HepG2 (cell line): ENCODE results near the gene MREG. TPM values are rescaled to one million over a fixed set of nuclear protein-coding genes. Genes with fewer than 3 reads are reported as not detected.

Experiments used
- ATAC-seq: fragments of 200-7000 bp; cut with Tn5 transposase; 3 replicates; pipeline ENCODE4 v1.9.1; 2020; ENCODE audit warnings: mild to moderate bottlenecking, moderate library complexity
- BruUV-seq: library from RNA; stranded (reverse); fragments of 400-500 nt; replicated peaks from 2 replicates; lab custom pipeline; 2021; lab: Mats Ljungman, UMichigan
- CTCF ChIA-PET: fragments of 300-600 bp; formaldehyde crosslinking; extraction: SDS; loops from one replicate; lab custom pipeline; 2021; ENCODE audit warnings: low total read pairs, inconsistent platforms, low intra/inter-chr PET ratio; lab: Yijun Ruan, JAX
- POLR2A ChIA-PET: fragments of 350-600 bp; sonication (Branson Sonifier 250); formaldehyde crosslinking; loops from one replicate; lab custom pipeline; 2020; ENCODE audit warnings: antibody characterized with exemption, inconsistent platforms; lab: Yijun Ruan, JAX
- DNase-seq: peaks from one replicate; pipeline ENCODE4 v3.0.0-alpha.2; 2015; ENCODE audit warnings: low spot score
- FAIRE-seq: peaks from 3 replicates; lab custom pipeline; 2011; peaks lifted over from hg19 to GRCh38; lab: Jason Lieb, UNC
- H2AFZ ChIP-seq: one replicate; pipeline ENCODE4 v1.6.1; 2011; ENCODE audit warnings: low read length, inconsistent platforms
- H3K27ac ChIP-seq: fragments of 300-600 bp; 3 replicates; pipeline ENCODE4 v1.8.0; 2011; ENCODE audit warnings: mixed run types, mild to moderate bottlenecking, mixed read lengths, low read length, inconsistent platforms; ENCODE audit not compliant: insufficient read depth; ENCODE audit errors: extremely low read length
- H3K27me3 ChIP-seq, 2 experiments: fragments of 200-600 bp in 1 of 2; 2 replicates in 1 of 2; 3 replicates in 1 of 2; pipeline versions ENCODE4 v1.6.0 to v1.8.0; 2011; ENCODE audit warnings: low read length in 2 of 2, mild to moderate bottlenecking in 2 of 2, moderate library complexity in 2 of 2, inconsistent platforms in 1 of 2; ENCODE audit not compliant: insufficient read depth in 2 of 2, control insufficient read depth in 1 of 2
- H3K36me3 ChIP-seq, 2 experiments: fragments of 200-600 bp in 1 of 2; replicated peaks in 1 of 2; 2 replicates in 1 of 2; 3 replicates in 1 of 2; pipeline versions ENCODE4 v1.5.1 to v1.8.0; 2011; ENCODE audit warnings: low read length in 2 of 2, inconsistent platforms in 1 of 2; ENCODE audit not compliant: insufficient read depth in 2 of 2, control insufficient read depth in 1 of 2
- H3K4me1 ChIP-seq: 2 replicates; pipeline ENCODE4 v1.5.1; 2012; ENCODE audit warnings: low read length, inconsistent platforms; ENCODE audit not compliant: insufficient read depth
- H3K4me2 ChIP-seq: 2 replicates; pipeline ENCODE4 v1.6.0; 2011; ENCODE audit warnings: low read depth, low read length, inconsistent platforms
- H3K4me3 ChIP-seq, 3 experiments: fragments of 200-600 bp in 1 of 3; sonication (generic), shearing (Covaris generic) in 1 of 3; replicated peaks in 1 of 3; 2 replicates each; pipeline ENCODE4 v1.5.1; 2011 to 2016; ENCODE audit warnings: low read length in 3 of 3, inconsistent platforms in 2 of 3, low read depth in 2 of 3, mild to moderate bottlenecking in 2 of 3, control low read depth in 1 of 3, mixed read lengths in 1 of 3; ENCODE audit not compliant: insufficient read depth in 1 of 3
- H3K79me2 ChIP-seq: one replicate; pipeline ENCODE4 v1.6.1; 2011; ENCODE audit warnings: low read length, inconsistent platforms; ENCODE audit not compliant: insufficient read depth
- H3K9ac ChIP-seq: 2 replicates; pipeline ENCODE4 v1.6.0; 2011; ENCODE audit warnings: mild to moderate bottlenecking, low read depth, low read length, inconsistent platforms; ENCODE audit not compliant: insufficient read depth
- H3K9me3 ChIP-seq: 2 replicates; pipeline ENCODE4 v1.5.1; 2012; ENCODE audit warnings: mild to moderate bottlenecking, low read length
- H4K20me1 ChIP-seq: 2 replicates; pipeline ENCODE4 v1.6.0; 2011; ENCODE audit warnings: inconsistent platforms, mild to moderate bottlenecking, low read length, moderate library complexity; ENCODE audit not compliant: insufficient read depth
- AHR ChIP-seq: IDR thresholded peaks from 2 replicates; pipeline ENCODE4 v1.6.1; 2018; ENCODE audit warnings: missing genetic modification reagents, missing compliant biosample characterization
- ARID2 ChIP-seq: sonication (generic); formaldehyde crosslinking; IDR thresholded peaks from 2 replicates; pipeline ENCODE4 v1.8.1; 2022; ENCODE audit warnings: mild to moderate bottlenecking, missing genetic modification reagents, borderline replicate concordance
- CBX1 ChIP-seq: IDR thresholded peaks from one replicate; pipeline ENCODE4 v1.6.1; 2016; ENCODE audit warnings: antibody characterized with exemption, low read depth
- MTA3 ChIP-seq: sonication (generic); formaldehyde crosslinking; IDR thresholded peaks from 2 replicates; pipeline ENCODE4 v1.4.0; 2020; ENCODE audit warnings: missing genetic modification reagents
- NBN ChIP-seq: fragments of 450-650 bp; conservative IDR thresholded peaks from 2 replicates; pipeline ENCODE4 v1.6.1; 2017
- NFYC ChIP-seq: IDR thresholded peaks from 2 replicates; pipeline ENCODE4 v1.6.1; 2016; ENCODE audit warnings: missing genetic modification reagents, missing compliant biosample characterization
- NR2C2 ChIP-seq: sonication (generic); formaldehyde crosslinking; IDR thresholded peaks from 2 replicates; pipeline ENCODE4 v1.4.0; 2020; ENCODE audit warnings: missing genetic modification reagents, mild to moderate bottlenecking, moderate library complexity, borderline replicate concordance
- PBX2 ChIP-seq: IDR thresholded peaks from 2 replicates; pipeline ENCODE4 v1.6.1; 2016; ENCODE audit warnings: control low read depth
- SNAI1 ChIP-seq: sonication (generic); formaldehyde crosslinking; IDR thresholded peaks from 2 replicates; pipeline ENCODE4 v1.5.0; 2020; ENCODE audit warnings: mild to moderate bottlenecking, missing genetic modification reagents, borderline replicate concordance
- U2AF2 ChIP-seq: fragments of 200-400 bp; formaldehyde crosslinking; IDR thresholded peaks from 2 replicates; pipeline ENCODE4 v1.6.1; 2017; ENCODE audit warnings: low read depth, mild to moderate bottlenecking, low read length
- ZNF20 ChIP-seq: sonication (generic); formaldehyde crosslinking; IDR thresholded peaks from 2 replicates; pipeline ENCODE4 v1.4.0; 2020; ENCODE audit warnings: mild to moderate bottlenecking, moderate library complexity, missing genetic modification reagents
- ZNF383 ChIP-seq: sonication (generic); formaldehyde crosslinking; IDR thresholded peaks from 2 replicates; pipeline ENCODE4 v1.4.0; 2020; ENCODE audit warnings: missing genetic modification reagents, mild to moderate bottlenecking, borderline replicate concordance
- ZNF512 ChIP-seq: sonication (generic); formaldehyde crosslinking; IDR thresholded peaks from 2 replicates; pipeline ENCODE4 v1.4.0; 2020; ENCODE audit warnings: mild to moderate bottlenecking, missing genetic modification reagents
- ZSCAN31 ChIP-seq: sonication (generic); formaldehyde crosslinking; IDR thresholded peaks from 2 replicates; pipeline ENCODE4 v1.5.0; 2020; ENCODE audit warnings: low read depth, mild to moderate bottlenecking, missing genetic modification reagents
- WGBS: methylation state at CpG from one replicate; pipeline ENCODE4 v1.1.6; 2017; ENCODE audit warnings: low lambda C conversion rate; 5-methylcytosine and 5-hydroxymethylcytosine counted together
- in situ Hi-C: cut with HindIII; loops from 2 replicates; pipeline ENCODE4 v1.10.0; 2017; ENCODE audit warnings: low pct_unique_long_range_greater_than_20kb; ENCODE audit not compliant: extremely low pct_ligation_motif_present
- intact Hi-C: fragments of 100-400 bp; cut with micrococcal nuclease; formaldehyde crosslinking; loops from one replicate; pipeline ENCODE4 v1.10.0; 2022; ENCODE audit not compliant: unreplicated experiment
- polyA plus RNA-seq, 8 experiments: library from polyadenylated mRNA; depleted of rRNA in 3 of 8; stranded (reverse) in 7 of 8; unstranded in 1 of 8; fragments of >200 nt; fragmentation: Illumina TruSeq in 4 of 8; extraction: Trizol in 4 of 8; gene quantifications; 2 replicates each; pipeline versions ENCODE4 v1.2.1 to v1.2.3, GENCODE V29; 2011 to 2016; ENCODE audit warnings: low read depth in 4 of 8, missing spikeins in 1 of 8, mixed read lengths in 1 of 8; ENCODE audit not compliant: insufficient read depth in 1 of 8
- total RNA-seq, 5 experiments: library from RNA; depleted of rRNA; stranded (reverse); fragments of >200 nt; fragmentation: Illumina TruSeq; extraction: Trizol; gene quantifications; 2 replicates each; pipeline ENCODE4 v1.2.3, GENCODE V29; 2016; ENCODE audit warnings: low read depth in 1 of 5

The MREG gene
- total and polyA plus RNA-seq, 2 of the 13 experiments (the other 11 are each of a cell fraction or from before 2014, with no cell fraction given): 7.5 to 23.3 TPM

GRCh38 chr2:215942194-215942593 is 71.2 kb downstream of the MREG start:
- no peaks in the 10 kb centered on the region for H3K4me1 ChIP-seq
- H3K4me2 ChIP-seq: no peak overlapping the region
- intact Hi-C loops (no loop called here), in situ Hi-C loops (loop anchor here (25.0 kb wide), 3 partner anchors 980 to 2005 kb away; partner anchors contain the start of gene BARD1)
- DNase-seq (no peak), ATAC-seq (peak; percentile 70), FAIRE-seq (no peak)
- TF ChIP-seq U2AF2 (no peak), MTA3 (CRISPR knock-in tag) (no peak), ZNF512 (CRISPR knock-in tag) (no peak), SNAI1 (CRISPR knock-in tag) (no peak), CBX1 (no peak), AHR (CRISPR knock-in tag) (no peak), ZSCAN31 (CRISPR knock-in tag) (no peak), PBX2 (CRISPR knock-in tag) (no peak), ZNF20 (CRISPR knock-in tag) (no peak), NBN (no peak), NFYC (CRISPR knock-in tag) (no peak), ZNF383 (CRISPR knock-in tag) (no peak), NR2C2 (CRISPR knock-in tag) (no peak), ARID2 (CRISPR knock-in tag) (no peak)
- no peaks in the 10 kb centered on the region for H3K9me3 ChIP-seq
- H3K79me2 ChIP-seq: no peaks in the 10 kb centered on the region
- BruUV-seq: no TSS peak
- no peak overlapping the region for H2AFZ ChIP-seq
- WGBS: 81% methylated on average over 3 of the region's 3 CpGs
- ChIA-PET CTCF (no interaction called here), POLR2A (no interaction called here)
- no peaks in the 10 kb centered on the region for H3K27me3 ChIP-seq
- no peaks in the 10 kb centered on the region for H4K20me1 ChIP-seq
- no peak overlapping the region for H3K9ac ChIP-seq
- no peak overlapping the region for H3K27ac ChIP-seq
- H3K4me3 ChIP-seq: no peak overlapping the region
- peaks cover 15 to 46% of the 10 kb centered on the region in 2 experiments for H3K36me3 ChIP-seq
